Gastroesophageal sphincter (tissue), 4 donors: ENCODE measurements around the gene ZAR1. TPM values are rescaled to one million over a fixed set of nuclear protein-coding genes. Genes with fewer than 3 reads are reported as not detected.

Experiments used
- ATAC-seq: fragments of 150-250 bp; one replicate; pipeline ENCODE4 v1.9.1; 2016; ENCODE audit warnings: mild to moderate bottlenecking, moderate library complexity
- H3K27ac ChIP-seq, 4 donors: fragments of 200-600 bp; sonication (generic) in 3 of 4; 1 replicate in 3 of 4; 2 replicates in 1 of 4; pipeline ENCODE4 v1.5.1; 2016 to 2019
- H3K27me3 ChIP-seq: fragments of 200-600 bp; sonication (generic); one replicate; pipeline ENCODE4 v1.5.1; 2019
- H3K36me3 ChIP-seq, 2 donors: fragments of 200-600 bp; sonication (generic); one replicate each; pipeline ENCODE4 v1.5.1; 2019; ENCODE audit warnings: control low read depth in 1 of 2
- H3K4me1 ChIP-seq, 3 donors: fragments of 200-600 bp; sonication (generic); 1 replicate in 2 of 3; 2 replicates in 1 of 3; pipeline ENCODE4 v1.5.1; 2016 to 2019; ENCODE audit warnings: control low read depth in 2 of 3
- H3K4me3 ChIP-seq, 2 donors: fragments of 200-600 bp; sonication (generic); one replicate each; pipeline ENCODE4 v1.5.1; 2019; ENCODE audit warnings: mild to moderate bottlenecking in 1 of 2, moderate library complexity in 1 of 2
- H3K9me3 ChIP-seq, 3 donors: fragments of 200-600 bp; sonication (generic); one replicate each; pipeline ENCODE4 v1.5.1; 2017 to 2019; ENCODE audit warnings: control low read depth in 2 of 3
- CTCF ChIP-seq, 4 experiments: fragments of 200-600 bp in 2 of 4; fragments of 450-650 bp in 2 of 4; sonication (generic) in 1 of 4; IDR thresholded peaks; one replicate each; pipeline ENCODE4 v1.5.1; 2017 to 2019; ENCODE audit warnings: antibody characterized with exemption in 4 of 4, mild to moderate bottlenecking in 2 of 4, moderate library complexity in 2 of 4
- EP300 ChIP-seq: sonication (generic); formaldehyde crosslinking; IDR thresholded peaks from one replicate; pipeline ENCODE4 v1.6.1; 2017; ENCODE audit warnings: antibody characterized with exemption, mild to moderate bottlenecking
- POLR2A ChIP-seq, 2 donors: fragments of 450-650 bp; IDR thresholded peaks; one replicate each; pipeline ENCODE4 v1.6.1; 2017; ENCODE audit warnings: antibody characterized with exemption in 2 of 2, mild to moderate bottlenecking in 2 of 2, moderate library complexity in 1 of 2
- POLR2AphosphoS5 ChIP-seq: sonication (generic); formaldehyde crosslinking; IDR thresholded peaks from one replicate; pipeline ENCODE4 v1.6.1; 2017; ENCODE audit warnings: antibody characterized with exemption
- WGBS, 2 donors: methylation state at CpG; one replicate each; pipeline ENCODE4 v1.1.5; 2018; ENCODE audit warnings: low coverage in 1 of 2; 5-methylcytosine and 5-hydroxymethylcytosine counted together
- total RNA-seq, 4 donors: library from RNA; depleted of rRNA; stranded (reverse); fragments of >200 nt; gene quantifications; one replicate each; pipeline ENCODE4 v1.1.0, GENCODE V29; 2016

Gene ZAR1
- total RNA-seq, 4 donors from 2014 or later: not detected

DNA sequence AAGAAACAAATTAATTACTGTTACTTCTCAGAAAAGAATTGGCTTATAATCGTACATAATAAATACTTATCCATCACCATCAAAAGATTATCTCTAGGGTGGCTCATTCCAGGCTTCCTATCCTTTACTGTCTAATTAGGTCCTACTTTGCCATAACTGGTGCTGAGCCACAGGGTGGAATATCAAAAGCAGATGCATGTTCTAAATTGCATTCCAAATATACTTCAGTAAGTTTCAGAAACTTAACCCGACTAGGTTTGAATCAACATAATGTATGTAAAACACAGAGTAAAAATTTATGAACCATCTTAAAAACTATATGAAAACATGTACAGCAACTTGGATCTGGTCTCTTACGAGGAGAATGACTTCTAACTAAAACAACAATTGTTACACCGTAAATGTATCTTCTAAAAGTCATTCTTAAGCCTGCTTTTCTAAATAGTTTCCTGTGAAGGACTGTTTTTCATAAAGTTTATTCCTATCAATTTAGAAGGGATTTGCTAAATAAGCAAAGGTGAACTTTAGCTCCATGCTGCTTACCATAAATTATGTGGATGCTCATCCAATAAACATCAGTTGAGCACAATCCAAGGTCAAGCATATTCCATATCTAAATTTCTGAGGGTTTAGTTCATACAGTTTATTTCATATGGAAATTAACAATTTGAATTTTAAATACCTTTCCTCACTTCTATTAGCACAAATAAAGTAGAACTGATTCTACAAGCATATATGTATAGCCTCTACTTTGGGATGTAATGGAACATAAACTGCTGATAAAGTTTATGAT lies 13.4 kb downstream of the ZAR1 start:
- Histone ChIP-seq H3K9me3 (no peaks in the 10 kb centered on the region), H3K4me3 (no peak overlapping the region), H3K27ac (no peak overlapping the region), H3K4me1 (no peaks in the 10 kb centered on the region), H3K36me3 (peaks cover 0 to 80% of the 10 kb centered on the region in 2 donors), H3K27me3 (no peaks in the 10 kb centered on the region)
- no peak for TF ChIP-seq CTCF (IDR thresholded peaks at IDR 0.05)
- TF ChIP-seq POLR2A (IDR thresholded peaks at IDR 0.05): no peak
- no peak for TF ChIP-seq POLR2AphosphoS5
- no peak for TF ChIP-seq EP300
- WGBS, 2 donors: 61% methylated on average over 4 of the region's 4 CpGs
- ATAC-seq: no peak

DNA sequence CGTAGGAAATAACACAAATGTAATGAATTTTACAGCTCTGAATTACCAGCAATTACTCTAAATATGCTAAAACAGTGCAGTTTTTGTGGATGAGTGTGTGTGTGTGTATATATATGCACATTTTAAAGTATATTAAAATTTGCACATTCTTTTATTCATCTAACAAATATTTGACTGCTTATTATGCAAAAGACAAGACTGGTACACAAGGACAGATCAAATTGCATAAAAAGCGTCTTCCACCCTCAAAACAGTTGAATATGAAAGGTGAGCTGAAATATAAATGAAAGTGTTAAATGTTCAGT lies 13.9 kb downstream of the ZAR1 start:
- no peaks in the 10 kb centered on the region for H3K4me1 ChIP-seq
- ATAC-seq: no peak
- peaks cover 0 to 80% of the 10 kb centered on the region in 2 donors for H3K36me3 ChIP-seq
- whole genome bisulfite sequencing, 2 donors: 85 to 93% methylated on average over 2 of the region's 2 CpGs
- no peak overlapping the region for H3K27ac ChIP-seq
- H3K4me3 ChIP-seq: no peak overlapping the region
- TF ChIP-seq POLR2AphosphoS5 (no peak), CTCF (IDR thresholded peaks at IDR 0.05) (no peak), POLR2A (IDR thresholded peaks at IDR 0.05) (no peak), EP300 (no peak)
- no peaks in the 10 kb centered on the region for H3K9me3 ChIP-seq
- H3K27me3 ChIP-seq: no peaks in the 10 kb centered on the region

- Histone ChIP-seq H3K27ac (no peak overlapping the region), H3K4me3 (no peak overlapping the region), H3K9me3 (no peaks in the 10 kb centered on the region), H3K36me3 (peaks cover 0 to 80% of the 10 kb centered on the region in 2 donors), H3K4me1 (no peaks in the 10 kb centered on the region), H3K27me3 (no peaks in the 10 kb centered on the region)
- no peak for ATAC-seq
- TF ChIP-seq POLR2AphosphoS5 (no peak), EP300 (no peak), CTCF (IDR thresholded peaks at IDR 0.05) (no peak), POLR2A (IDR thresholded peaks at IDR 0.05) (no peak)
- 50 to 92% methylated on average over 1 of the region's 1 CpG for WGBS, 2 donors
These were observed 14.3 kb downstream of the ZAR1 start for GRCh38 chr4:48504352-48504751.

GRCh38 chr4:48506716-48507115 lies 16.7 kb downstream of the ZAR1 start:
- WGBS, 2 donors: 89 to 93% methylated on average over 2 of the region's 2 CpGs
- H3K36me3 ChIP-seq: peaks cover 8 to 80% of the 10 kb centered on the region in 2 donors

More at GRCh38 chr4:48506716-48507115, 16.7 kb downstream of the ZAR1 start:
- H3K4me1 ChIP-seq: no peaks in the 10 kb centered on the region
- no peak for ATAC-seq
- no peaks in the 10 kb centered on the region for H3K27me3 ChIP-seq
- TF ChIP-seq EP300 (no peak), POLR2A (IDR thresholded peaks at IDR 0.05) (no peak), POLR2AphosphoS5 (no peak), CTCF (IDR thresholded peaks at IDR 0.05) (no peak)
- no peak overlapping the region for H3K27ac ChIP-seq
- no peak overlapping the region for H3K4me3 ChIP-seq
- H3K9me3 ChIP-seq: no peaks in the 10 kb centered on the region
